Prostate gland (tissue), 2 donors: ENCODE results near the gene TMEM234.
A peak's percentile ranks its signal among the peaks of the same experiment; 100 is the strongest.

ENCODE experiments used
- POLR2A ChIP-seq: fragments of 450-650 bp; IDR thresholded peaks from one replicate; pipeline ENCODE4 v1.6.1; 2016; ENCODE audit warnings: antibody characterized with exemption, mild to moderate bottlenecking
- TF ChIP-seq, protein P1 (sequence below), 4 experiments: fragments of 200-600 bp in 2 of 4; fragments of 450-650 bp in 2 of 4; sonication (generic) in 2 of 4; IDR thresholded peaks; 1 replicate in 3 of 4; 2 replicates in 1 of 4; pipeline ENCODE4 v1.5.1; 2016 to 2019; ENCODE audit warnings: antibody characterized with exemption in 4 of 4, mild to moderate bottlenecking in 2 of 4, moderate library complexity in 2 of 4

DNA sequence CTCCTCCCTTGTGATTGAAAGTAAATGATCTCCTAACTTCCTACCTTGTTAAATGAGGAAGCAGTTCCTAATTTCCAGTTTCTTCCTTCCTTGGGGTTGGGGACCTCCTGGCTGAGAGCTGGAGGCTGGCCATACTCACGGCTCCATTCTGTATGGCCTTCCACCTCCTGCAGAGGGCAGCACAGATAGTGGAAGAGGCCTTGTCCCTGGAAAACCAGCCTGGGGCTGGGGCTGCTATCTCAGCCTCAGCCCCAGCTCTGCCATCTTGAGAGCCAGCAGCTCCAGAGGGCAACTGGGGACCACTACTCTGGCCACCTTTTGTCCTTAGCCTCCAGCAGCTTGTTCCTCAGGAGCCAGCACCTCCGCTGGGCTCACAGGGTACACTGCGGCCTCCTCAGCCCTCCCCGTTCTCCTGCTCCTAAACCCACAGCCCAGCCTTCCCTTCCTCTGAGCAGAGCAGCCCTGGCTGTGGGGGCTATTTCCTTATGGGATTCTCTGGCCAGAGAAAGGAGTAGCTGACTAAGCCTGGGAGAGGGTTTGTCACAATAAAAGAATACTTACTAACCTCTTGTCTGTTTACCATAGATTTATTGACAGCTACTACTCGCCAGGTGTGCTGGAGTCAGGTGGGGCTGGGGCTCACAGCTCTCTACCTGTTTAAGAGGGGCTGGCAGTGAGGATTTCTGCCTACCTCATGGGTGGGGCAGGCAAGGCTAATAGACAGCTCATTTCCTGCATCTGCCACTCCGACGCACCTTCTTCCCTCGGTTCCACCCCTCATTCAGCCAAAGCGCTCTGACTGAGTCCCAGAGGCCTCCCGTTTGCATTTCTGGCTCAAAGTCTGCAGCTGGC, 6.3 kb downstream of the TMEM234 start:
- TF ChIP-seq, protein P1, sequence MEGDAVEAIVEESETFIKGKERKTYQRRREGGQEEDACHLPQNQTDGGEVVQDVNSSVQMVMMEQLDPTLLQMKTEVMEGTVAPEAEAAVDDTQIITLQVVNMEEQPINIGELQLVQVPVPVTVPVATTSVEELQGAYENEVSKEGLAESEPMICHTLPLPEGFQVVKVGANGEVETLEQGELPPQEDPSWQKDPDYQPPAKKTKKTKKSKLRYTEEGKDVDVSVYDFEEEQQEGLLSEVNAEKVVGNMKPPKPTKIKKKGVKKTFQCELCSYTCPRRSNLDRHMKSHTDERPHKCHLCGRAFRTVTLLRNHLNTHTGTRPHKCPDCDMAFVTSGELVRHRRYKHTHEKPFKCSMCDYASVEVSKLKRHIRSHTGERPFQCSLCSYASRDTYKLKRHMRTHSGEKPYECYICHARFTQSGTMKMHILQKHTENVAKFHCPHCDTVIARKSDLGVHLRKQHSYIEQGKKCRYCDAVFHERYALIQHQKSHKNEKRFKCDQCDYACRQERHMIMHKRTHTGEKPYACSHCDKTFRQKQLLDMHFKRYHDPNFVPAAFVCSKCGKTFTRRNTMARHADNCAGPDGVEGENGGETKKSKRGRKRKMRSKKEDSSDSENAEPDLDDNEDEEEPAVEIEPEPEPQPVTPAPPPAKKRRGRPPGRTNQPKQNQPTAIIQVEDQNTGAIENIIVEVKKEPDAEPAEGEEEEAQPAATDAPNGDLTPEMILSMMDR (IDR thresholded peaks at IDR 0.05), result peak; percentile 33 to 77 (median 67)
- no peak for TF ChIP-seq POLR2A
